NCI-H146 (cell line): Measurements from ENCODE around the gene CDIP1.

ENCODE experiments used
- DNase-seq: peaks from one replicate; lab custom pipeline; 2025; lab: John Stamatoyannopoulos, UW

The CDIP1 gene

DNA sequence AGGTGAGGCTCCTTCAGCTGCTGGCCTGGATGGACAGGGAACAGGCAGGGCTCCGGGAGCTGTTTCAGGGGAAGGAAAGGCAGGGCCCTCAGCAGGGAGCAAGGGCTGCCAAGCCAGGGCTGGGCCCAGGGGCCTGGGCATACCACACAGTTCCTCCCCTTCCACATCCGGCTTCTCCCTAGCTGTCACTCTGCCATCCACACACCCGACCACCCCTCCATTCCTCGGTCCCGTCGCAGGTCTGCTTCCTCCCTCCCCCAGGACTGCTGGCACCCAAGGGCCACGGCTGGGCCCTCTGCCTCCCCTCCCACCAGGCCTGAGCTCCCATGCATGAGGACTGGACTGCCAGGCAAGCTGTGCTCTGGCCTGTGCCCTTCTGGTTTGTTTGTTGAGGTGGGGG, 24.0 kb downstream of the CDIP1 start:
- no peak for DNase-seq

DNA sequence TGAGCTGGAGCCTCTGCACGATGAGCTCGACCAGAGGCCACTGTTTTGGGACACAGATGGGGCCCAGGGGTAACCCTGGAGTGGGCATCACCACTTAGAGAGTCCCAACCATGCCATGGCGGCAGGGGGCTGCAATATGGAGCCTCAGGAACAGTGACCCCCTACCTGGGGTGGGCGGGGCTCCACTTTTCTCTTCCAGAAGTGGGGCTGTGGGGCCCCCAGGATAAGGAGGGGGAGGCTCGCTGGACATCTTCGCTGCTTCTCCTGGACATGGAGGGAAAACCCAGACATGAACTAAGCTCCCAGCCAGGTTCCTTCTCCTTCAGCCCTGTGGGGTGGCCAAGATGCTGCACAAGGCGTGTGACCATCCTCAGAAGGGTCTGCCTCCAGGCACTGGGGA, 24.7 kb downstream of the CDIP1 start:
- no peak for DNase-seq

DNA sequence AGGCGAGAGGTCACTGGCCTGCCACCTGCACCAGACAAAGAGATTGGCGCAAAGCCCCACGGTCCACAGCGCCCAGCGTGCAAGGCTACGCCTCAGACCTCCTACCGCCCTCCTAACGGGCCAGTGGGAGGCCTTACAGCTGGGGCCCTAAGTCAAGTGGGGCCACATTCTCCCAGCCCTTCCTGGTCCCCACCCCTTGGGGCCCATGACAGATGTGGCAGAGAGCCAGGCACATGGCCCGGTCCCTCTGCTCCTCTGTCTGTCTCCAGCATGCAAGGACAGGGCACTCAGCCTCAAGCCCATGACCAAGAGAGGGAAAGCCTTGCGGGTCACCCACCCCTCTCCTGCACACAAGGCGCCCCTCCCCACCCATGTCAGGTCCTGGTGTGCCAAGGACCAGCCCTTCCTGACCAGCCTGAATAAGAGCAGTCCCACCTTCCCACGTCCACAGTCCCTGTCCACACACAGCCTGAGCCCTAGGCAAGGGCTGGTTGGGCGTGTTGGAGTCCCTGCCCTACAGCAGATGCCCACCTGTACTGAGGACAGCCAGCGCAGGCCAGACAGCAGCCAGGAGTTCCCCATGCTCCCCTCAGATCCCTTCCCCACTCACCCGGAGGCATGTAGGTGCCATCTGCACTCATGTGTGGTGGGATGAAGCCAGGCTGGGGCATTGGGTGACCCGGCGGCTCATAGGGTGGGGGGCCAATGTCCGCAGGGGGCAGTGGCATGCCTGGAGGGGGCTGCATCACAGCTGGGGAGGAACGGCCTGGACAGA, 25.3 kb downstream of the CDIP1 start:
- no peak for DNase-seq

DNA sequence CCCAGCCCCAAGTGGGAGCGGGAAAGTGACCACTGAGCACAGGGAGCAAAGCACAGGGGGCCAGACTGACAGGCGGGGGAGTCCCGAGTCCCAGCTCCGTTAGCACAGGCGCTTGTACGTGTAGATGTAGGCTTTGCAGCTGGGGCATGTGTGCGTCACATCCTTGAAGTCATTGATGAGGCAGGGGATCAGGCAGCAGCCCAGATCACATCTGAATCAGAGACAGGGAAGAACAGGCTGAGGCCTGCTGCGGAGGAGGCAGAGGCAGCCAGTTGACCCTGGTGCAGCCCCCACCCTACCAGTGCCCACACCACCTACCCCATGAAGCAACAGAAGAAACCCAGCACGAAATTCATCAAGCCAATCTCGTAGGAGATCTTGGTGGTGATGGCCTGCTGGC, 26.1 kb downstream of the CDIP1 start:
- no peak for DNase-seq

DNA sequence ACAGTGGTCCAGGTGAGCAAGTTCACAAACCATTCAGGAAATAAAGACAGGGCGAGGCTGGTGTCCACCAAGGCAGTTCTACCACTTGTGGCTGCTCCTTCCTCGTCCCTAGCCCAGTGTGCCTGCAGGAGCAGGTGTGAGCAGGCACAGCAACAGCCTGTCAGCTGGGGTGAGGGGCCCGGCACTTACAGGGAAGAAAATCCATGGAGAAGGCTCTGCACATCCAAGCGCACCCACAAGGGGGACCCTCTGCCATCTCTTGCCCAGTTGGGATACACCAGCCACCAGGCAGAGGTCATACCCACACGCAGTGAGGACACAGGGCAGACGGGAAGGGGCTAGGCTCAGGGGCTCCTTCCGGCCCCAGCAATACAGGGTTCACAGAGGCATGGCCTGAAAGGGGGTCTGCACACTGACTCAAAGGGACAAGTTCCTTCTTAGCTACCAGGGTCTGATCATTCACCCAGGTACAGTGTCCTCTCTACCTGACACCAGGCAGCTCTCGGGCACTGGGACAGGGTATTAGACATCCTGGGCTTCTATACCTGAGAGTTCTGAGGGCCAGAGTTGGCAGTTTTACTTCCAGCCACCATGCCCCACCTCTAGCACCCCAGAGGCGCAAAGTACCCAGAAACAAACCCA, 27.0 kb downstream of the CDIP1 start:
- DNase-seq = peak; percentile 66

DNA sequence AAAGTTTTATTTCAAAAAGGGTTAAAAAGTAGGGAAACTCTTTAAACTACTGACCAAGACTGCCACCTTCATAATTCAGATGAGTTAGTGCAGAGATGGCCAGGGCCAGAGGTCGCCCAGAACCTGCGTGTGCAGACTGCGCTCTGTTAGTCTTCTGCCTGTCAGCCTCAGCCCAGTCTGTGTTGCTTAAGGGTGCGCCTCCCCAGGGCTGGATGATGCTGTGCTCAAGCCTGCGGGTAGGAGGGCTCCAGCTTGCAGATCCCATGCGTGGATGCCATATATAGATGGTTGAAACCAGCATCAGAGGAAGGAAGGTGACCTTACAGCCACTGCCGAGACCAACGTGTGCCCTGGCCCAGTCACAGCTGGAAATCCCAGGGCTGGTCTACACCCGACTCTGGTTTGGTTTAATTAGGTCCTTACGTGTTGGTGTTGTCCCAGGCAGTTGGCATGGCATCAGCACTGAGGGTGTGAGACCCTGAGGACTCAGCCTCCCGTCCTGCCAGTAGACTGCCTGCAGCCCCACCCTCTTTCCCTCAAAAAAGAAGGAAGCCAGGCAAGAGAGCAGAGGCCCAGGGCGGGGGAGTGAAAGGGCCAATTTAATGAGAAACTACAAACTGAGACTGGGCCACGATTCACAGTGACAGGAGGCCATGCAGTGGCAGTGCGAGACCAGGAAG, 27.7 kb downstream of the CDIP1 start:
- no peak for DNase-seq

DNA sequence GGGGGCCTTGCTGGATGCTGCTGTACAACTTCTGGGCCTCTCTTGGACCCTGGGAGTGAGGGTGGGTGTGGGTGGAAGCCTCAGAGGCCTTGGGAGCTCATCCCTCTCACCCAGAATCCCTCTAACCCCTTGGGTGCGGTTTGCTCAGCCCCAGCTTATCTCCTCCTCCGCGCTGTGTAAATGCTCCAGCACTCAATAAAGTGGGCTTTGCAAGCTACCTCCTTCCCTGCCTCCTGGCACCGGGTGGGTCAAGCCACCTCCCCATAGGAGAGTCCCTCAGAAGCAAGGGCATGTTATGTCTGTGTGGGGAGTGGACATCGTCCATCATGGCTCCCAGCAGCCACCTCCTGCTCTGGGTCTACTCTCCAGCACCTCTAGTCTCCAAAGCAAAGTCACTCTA, 28.4 kb downstream of the CDIP1 start:
- DNase-seq = no peak

DNA sequence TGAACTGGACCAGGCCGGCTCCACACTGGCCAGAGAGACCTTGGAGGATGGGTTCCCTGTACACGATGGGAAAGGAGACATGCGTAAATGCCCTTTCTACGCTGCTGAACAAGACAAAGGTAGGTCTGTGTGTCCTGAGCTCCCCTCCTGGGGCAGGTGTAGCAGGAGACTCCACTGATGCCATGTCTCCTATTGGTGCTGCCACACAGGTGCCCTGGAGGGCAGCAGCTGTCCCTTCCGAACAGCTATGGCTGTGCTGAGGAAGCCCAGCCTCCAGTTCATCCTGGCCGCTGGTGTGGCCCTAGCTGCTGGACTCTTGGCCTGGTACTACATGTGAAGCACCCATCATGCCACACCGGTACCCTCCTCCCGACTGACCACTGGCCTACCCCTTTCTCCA, 29.2 kb downstream of the CDIP1 start:
- no peak for DNase-seq

DNA sequence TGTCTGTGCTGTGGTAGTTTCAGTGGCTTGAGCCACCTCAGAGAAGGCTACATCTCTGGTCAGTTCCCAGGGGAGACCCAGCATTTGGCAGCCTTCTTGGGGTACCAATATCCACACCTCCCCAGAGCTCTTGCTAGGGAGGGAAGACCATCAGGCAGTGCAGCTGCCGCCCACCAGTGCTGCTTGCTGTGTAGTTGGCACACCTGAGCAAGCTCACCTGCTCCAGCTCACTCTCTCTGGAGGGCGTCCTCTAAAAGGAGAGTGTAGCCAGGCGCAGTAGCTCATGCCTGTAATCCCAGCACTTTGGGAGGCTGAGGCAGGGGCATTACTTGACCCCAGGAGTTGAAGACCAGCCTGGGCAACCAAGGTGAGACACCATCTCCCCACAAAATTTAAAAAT, 29.8 kb downstream of the CDIP1 start:
- DNase-seq = no peak

DNA sequence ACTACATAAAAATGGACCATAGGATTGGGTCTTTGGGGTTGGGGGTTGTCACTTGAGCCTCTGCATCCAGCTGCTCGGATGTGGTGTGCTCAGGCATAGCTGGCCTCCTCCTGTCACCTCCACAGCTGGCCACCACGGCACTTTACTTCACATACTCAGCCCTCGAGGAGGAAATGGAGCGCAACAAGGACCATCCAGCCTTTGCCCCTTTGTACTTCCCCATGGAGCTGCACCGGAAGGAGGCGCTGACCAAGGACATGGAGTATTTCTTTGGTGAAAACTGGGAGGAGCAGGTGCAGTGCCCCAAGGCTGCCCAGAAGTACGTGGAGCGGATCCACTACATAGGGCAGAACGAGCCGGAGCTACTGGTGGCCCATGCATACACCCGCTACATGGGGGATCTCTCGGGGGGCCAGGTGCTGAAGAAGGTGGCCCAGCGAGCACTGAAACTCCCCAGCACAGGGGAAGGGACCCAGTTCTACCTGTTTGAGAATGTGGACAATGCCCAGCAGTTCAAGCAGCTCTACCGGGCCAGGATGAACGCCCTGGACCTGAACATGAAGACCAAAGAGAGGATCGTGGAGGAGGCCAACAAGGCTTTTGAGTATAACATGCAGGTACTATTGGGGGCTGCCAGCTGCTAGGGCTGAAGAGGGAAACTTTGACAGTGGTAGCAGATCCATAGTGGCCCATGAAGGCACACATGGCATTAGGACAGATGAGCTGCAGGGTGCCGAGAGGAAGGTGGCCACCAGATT, 30.8 kb downstream of the CDIP1 start:
- DNase-seq = no peak

DNA sequence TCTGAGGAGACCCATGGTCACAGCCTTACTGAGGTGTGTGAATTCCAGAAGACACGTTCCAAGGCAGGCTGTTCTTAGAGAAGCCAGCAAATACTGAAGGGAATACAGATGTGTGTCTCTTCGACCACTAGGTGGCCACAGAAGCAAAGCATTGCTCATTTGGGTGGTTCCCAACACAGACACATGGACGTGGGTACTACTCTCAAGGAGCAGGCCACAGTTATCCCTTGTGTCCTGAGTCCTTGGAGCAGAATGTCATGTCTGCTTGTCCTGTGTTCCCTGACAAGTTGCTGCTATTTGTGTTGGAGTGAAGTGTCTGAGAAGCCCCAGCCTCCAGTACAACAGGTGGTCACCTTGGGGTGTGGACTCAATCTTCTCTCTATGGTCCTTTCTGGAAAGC, 32.1 kb downstream of the CDIP1 start:
- DNase-seq = peak; percentile 67

DNA sequence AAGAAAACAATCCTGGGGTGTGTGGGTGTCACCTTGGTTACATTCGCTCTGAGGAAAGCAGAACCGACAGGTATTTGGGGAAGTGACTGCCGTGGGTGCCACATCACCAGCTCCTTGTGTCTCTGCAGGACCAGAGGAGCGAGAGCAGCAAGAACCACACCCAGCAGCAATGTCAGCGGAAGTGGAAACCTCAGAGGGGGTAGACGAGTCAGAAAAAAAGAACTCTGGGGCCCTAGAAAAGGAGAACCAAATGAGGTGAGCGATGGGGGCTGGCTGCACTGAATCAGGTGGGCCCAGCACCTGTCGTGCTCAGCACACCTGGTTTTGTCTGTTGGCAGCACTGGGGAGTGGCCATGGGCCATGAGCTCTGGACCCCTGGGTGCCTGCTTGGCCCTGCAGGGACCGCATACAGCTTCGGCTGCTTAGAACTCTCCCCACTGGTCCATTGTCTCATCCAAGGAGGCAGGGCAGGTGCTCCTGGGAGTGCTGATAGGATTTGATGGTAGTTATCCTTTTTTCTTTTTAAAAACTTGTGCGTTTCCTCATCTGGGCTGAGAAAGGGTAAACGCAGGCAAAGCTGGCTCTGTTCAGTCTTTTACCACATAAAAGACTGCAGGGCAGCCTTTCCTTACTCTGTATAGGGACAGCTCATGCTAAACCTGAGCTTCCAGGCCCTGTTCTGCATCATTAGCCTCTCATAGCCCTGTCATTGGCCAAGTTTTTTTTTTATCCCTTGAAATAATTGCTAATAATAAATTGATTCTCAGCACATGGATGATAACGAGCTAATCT, 33.0 kb downstream of the CDIP1 start:
- no peak for DNase-seq

DNA sequence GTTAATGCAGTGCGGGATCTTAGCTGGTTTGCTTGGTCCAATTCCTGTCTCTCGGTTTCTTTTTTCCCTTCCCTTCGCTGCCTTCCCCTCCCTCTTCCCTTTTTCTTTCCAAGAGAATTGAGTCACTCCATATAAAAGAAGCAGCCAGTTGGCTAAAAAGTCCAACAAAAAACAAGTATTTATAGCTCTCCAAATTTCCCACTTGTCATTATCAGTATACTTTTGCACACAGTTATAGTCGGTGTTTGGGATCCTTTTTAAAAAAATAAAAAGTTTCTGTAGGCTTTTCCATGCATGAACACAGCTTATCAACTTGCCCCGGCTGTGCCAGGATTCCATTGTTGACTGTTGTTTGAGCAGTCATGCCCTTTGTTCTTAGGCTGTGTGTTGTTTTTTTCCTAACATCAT, 37.5 kb downstream of the CDIP1 start:
- DNase-seq = no peak

DNA sequence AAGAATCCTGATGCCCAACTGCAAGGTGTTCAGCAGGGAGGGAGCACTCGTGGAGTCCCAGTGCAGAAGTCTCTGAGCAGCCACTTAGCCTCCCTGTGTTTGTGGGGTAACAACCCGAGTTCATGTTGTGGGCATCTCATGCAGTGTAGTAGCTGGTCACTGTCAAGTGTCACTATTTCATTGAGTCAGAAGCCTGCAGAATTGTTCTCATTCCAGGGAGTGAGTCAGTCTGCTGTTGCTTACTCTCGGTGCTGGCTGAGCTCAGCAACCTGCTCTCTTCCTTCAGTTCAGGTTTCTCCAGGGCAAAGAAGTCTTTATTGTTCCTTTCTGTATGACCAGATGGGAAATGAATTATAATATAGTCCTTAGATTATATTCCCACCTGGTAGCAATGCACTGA, 38.3 kb downstream of the CDIP1 start:
- DNase-seq = no peak

DNA sequence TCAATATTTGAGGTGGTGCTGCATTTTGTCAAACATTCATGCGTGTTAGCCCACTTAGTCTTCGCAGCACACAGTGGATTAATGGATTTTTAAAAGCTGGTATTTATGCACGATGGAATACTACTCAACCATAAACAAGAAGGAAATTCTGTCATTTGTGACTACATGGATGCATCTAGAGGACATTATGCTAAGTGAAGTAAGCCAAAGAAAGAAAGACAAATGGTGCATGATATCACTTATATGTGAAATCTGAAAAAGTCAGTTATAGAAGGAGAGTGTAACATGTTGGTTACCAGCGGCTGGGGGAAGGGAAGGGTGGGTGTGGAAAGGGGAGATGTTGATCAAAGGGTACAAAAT, 39.4 kb downstream of the CDIP1 start:
- DNase-seq = no peak

DNA sequence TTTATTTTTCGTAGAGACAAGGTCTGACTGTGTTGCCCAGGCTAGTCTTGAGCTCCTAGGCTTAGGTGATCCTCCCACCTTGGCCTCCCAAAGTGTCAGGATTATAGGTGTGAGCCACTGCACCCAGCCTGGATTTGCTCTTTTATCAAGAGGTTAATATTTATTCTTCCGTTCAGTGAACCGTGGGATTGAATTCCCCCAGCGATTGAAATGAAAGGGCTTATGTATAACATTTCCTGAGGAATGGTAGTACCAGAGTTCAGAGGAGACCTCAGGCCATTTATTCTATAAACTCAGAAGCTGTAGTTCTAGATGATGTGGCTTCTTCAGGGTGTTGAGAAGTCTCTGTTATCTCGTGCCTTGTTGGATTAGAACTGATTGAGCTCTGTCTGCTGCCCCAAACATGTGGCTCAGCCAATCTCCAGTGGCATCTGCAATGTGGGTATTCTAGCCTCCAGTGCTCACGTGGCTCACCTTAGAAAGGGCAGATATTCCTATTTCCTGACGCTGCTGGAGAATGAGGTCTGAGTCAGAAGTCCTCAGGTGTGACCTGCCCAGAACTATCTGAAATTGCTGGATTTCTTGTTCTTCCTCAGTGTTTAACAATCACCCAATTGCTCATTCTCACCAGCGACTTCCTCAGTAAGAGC, 39.9 kb downstream of the CDIP1 start:
- DNase-seq = no peak

DNA sequence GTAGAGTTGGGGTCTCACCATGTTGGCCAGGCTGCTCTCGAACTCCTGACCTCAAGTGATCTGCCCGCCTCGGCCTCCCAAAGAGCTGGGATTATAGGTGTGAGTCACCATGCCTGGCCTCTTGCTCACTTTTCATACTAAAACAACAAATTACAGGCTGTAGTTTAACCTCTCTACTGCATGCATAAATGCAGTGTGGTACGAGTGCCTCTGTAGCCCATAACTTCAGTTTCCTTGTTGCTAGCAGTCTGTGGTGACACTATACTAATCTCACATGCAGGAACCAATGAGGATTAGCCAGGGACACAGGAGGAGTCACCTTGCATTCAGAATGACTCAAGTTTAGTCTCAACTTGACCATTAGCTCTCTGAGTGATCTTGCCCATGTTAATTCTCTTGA, 42.3 kb downstream of the CDIP1 start:
- no peak for DNase-seq

DNA sequence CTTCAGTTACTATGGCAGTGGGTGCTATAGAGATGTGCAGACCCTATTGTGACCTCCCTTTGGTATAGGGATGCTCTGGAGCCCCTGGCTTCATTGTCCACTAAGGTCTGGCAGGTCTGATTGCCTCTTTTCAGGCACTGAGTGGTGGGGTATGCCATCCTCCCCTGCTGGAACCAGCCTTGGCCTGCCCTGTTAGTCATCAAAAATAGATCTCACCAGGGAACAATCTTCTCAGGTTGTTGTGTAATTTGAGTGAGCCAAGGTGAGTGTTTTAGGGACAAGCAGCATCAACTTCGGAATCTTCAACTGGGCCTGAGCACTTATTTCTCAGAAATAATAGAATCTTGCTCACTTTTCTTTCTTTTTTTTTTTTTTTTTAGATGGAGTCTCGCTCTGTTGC, 42.8 kb downstream of the CDIP1 start:
- no peak for DNase-seq

DNA sequence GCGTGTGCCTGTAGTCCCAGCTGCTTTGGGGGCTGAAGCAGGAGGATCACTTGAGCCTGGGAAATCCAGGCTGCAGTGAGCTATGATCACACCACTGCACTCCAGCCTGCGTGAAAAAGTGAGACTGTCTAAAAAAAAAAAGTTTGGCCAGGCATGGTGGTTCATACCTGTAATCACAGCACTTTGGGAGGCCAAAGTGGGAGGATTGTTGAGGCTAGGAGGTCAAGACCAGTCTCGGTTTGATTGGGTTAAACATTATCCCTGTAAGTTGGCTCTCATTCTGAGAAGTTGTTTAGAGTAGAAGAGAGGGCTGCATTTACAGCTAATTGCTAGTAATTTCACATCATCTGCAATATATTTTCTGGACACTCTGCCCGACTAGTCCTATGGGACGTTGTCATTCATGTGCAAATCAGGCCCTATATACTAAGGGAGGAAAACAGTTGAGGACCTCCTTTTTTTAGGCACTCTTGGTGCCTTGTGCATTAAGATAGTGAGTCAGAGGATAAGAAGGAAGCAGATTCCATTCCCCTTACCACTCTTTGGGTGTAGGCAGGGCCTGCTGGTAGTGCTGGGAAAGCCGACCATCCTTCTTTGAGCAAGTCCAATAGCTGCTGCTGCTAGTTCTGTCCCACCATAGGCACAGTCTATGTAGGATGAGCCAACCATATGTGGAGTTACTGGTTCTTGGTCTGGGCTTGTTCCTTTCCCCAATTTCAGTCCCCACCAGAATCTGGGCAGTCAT, 43.7 kb downstream of the CDIP1 start:
- no peak for DNase-seq

DNA sequence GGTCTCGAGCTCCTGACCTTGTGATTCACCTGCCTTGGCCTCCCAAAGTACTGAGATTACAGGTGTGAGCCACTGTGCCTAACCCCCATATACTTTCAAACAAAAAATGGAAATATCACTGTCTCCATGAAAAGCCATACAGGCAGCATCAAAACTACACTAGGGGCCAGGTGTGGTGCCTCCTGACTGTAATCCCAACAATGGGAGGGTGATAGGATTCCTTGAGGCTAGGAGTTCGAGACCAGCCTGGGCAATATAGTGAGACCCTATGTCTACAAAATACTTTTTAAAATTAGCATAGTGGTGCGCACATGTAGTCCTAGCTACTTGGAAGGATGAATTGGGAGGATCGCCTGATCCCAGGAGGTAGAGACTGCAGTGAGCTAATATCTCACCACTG, 46.7 kb downstream of the CDIP1 start:
- DNase-seq = no peak

DNA sequence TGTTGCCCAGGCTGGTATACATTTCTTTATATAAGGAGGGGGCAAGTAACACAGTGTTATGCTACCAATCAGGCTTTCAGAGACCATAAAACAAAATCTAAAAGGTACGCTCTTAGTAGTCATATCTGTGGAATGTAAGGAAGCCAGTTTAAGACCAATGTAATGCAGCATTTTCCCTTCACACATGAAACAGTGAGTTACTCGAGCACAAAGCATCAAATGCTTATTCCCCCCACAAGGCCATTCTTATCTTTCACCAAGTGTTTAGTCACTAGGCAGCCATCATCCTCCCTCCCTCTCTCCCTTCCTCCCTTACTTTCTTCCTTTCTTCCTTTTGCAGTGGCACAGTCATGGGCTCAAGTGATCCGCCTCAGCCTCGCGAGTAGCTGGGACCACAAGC, 49.5 kb downstream of the CDIP1 start:
- no peak for DNase-seq
